Astrocyte (in vitro differentiated cells and primary cell): ENCODE measurements around the gene ZNF254.

Experiments
- EZH2 ChIP-seq: IDR thresholded peaks from 2 replicates; pipeline ENCODE4 v1.6.1; 2012; ENCODE audit warnings: mild to moderate bottlenecking, low read length, inconsistent platforms; ENCODE audit not compliant: insufficient read depth
- TF ChIP-seq, protein P1 (sequence below): IDR thresholded peaks from 2 replicates; pipeline ENCODE4 v1.5.1; 2011; ENCODE audit warnings: low read depth, mild to moderate bottlenecking, inconsistent platforms, low read length, moderate library complexity; ENCODE audit not compliant: insufficient read depth

DNA sequence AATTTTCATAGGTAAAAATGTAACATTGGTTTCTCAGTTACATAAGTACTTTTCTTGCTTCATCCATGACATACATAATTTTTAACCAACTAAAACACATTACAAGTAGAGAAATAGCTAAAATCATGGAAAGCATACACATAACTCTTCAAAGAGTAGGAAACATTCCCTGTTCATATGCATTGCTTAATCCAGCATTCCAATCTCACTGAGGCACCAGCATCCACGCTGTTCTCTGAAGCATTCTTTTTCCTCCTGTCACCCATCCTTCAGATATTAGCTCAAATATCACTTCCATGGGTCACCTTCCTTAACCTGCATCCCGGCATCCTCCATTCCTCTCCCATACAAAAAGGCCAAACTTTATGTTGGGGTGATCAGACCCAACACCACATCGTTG lies 79.1 kb downstream of the ZNF254 start:
- TF ChIP-seq, protein P1, sequence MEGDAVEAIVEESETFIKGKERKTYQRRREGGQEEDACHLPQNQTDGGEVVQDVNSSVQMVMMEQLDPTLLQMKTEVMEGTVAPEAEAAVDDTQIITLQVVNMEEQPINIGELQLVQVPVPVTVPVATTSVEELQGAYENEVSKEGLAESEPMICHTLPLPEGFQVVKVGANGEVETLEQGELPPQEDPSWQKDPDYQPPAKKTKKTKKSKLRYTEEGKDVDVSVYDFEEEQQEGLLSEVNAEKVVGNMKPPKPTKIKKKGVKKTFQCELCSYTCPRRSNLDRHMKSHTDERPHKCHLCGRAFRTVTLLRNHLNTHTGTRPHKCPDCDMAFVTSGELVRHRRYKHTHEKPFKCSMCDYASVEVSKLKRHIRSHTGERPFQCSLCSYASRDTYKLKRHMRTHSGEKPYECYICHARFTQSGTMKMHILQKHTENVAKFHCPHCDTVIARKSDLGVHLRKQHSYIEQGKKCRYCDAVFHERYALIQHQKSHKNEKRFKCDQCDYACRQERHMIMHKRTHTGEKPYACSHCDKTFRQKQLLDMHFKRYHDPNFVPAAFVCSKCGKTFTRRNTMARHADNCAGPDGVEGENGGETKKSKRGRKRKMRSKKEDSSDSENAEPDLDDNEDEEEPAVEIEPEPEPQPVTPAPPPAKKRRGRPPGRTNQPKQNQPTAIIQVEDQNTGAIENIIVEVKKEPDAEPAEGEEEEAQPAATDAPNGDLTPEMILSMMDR = no peak
- no peak for TF ChIP-seq EZH2
